GM11168 (cell line): ENCODE measurements around the gene ARL3.

Experiments used
- in situ Hi-C: fragments of 300-500 bp; cut with MboI; formaldehyde crosslinking; loops from one replicate; pipeline ENCODE4 v1.12.0; 2022; ENCODE audit warnings: low sequenced_read_pairs; ENCODE audit not compliant: unreplicated experiment

ARL3 gene

GRCh38 chr10:102654969-102655368 is 59.2 kb downstream of the ARL3 start:
- in situ Hi-C loops, result no loop called here

GRCh38 chr10:102654566-102654965 is 59.6 kb downstream of the ARL3 start:
- in situ Hi-C loops, result no loop called here

GRCh38 chr10:102653060-102653459 is 61.1 kb downstream of the ARL3 start:
- in situ Hi-C loops, result no loop called here

GRCh38 chr10:102652170-102652916 is 61.9 kb downstream of the ARL3 start:
- in situ Hi-C loops, result no loop called here

GRCh38 chr10:102651455-102652169 is 62.6 kb downstream of the ARL3 start:
- in situ Hi-C loops, result no loop called here

- in situ Hi-C loops, result no loop called here
Measured at GRCh38 chr10:102650655-102651454, 63.3 kb downstream of the ARL3 start.

- in situ Hi-C loops, result no loop called here
Measured at GRCh38 chr10:102649797-102650654, 64.2 kb downstream of the ARL3 start.

- in situ Hi-C loops, result no loop called here
Measured at GRCh38 chr10:102648889-102649796, 65.1 kb downstream of the ARL3 start.

GRCh38 chr10:102648269-102648888 is 65.8 kb downstream of the ARL3 start:
- in situ Hi-C loops, result no loop called here

GRCh38 chr10:102647443-102648268 is 66.5 kb downstream of the ARL3 start:
- in situ Hi-C loops, result no loop called here

- in situ Hi-C loops, result no loop called here
Measured at GRCh38 chr10:102646610-102647442, 67.4 kb downstream of the ARL3 start.

- in situ Hi-C loops, result no loop called here
Measured at GRCh38 chr10:102645741-102646609, 68.2 kb downstream of the ARL3 start.

- in situ Hi-C loops, result no loop called here
Measured at GRCh38 chr10:102645388-102645740, 68.8 kb downstream of the ARL3 start.

- in situ Hi-C loops, result no loop called here
Measured at GRCh38 chr10:102644646-102645387, 69.4 kb downstream of the ARL3 start.

- in situ Hi-C loops, result no loop called here
Measured at GRCh38 chr10:102644066-102644645, 70.0 kb downstream of the ARL3 start, which contains the start of gene TRIM8. TRIM8 (plus strand) TSS chr10:102644479; CDS start chr10:102644618, 139 bp downstream.
